HG03469 (cell line): ENCODE measurements around the gene CLEC4C.

Source experiments
- ATAC-seq: cut with Tn5 transposase; IDR thresholded peaks from one replicate; pipeline ENCODE4 v1.9.1; 2021; ENCODE audit warnings: mild to moderate bottlenecking, moderate library complexity, moderate number of reproducible peaks; ENCODE audit not compliant: unreplicated experiment

The CLEC4C gene

DNA sequence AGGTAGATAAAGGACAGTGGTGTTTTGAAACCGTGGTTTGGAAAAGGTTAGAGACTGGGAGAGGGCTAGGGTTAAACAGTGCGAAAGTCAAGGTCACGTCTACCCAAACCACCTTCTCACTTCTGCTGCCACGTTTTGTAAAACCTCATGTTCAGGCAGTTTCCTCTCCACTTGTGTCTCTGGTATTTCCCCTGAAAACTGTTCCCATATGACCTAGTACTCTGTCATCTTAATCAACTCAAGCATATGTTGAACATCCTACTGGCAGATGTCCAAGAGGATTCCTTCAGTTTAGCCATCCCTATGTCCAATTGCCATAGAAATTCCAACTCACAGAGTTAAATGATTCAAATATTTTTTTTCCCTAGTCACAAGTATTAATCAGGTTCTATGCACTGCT, 17.4 kb downstream of the CLEC4C start:
- no peak for ATAC-seq

DNA sequence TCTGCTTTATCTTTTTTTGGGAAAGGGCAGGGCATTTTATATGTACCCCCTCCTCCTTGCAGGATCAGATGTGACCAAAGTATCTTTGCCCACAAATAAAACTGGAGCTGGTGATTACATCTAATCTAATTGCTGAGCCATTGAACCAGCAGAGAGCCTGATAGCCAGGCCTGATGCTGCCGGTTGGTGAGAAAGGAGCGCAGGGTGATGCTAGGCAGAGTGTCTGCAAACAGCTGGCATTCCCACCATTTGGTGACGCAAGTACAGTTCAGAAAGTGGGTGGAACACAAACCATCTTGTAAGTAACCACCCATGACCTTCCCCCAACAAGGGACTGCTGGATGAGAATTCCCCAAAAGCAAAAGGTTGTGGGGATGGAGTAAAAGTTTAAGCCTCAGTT, 23.2 kb downstream of the CLEC4C start:
- ATAC-seq: no peak

DNA sequence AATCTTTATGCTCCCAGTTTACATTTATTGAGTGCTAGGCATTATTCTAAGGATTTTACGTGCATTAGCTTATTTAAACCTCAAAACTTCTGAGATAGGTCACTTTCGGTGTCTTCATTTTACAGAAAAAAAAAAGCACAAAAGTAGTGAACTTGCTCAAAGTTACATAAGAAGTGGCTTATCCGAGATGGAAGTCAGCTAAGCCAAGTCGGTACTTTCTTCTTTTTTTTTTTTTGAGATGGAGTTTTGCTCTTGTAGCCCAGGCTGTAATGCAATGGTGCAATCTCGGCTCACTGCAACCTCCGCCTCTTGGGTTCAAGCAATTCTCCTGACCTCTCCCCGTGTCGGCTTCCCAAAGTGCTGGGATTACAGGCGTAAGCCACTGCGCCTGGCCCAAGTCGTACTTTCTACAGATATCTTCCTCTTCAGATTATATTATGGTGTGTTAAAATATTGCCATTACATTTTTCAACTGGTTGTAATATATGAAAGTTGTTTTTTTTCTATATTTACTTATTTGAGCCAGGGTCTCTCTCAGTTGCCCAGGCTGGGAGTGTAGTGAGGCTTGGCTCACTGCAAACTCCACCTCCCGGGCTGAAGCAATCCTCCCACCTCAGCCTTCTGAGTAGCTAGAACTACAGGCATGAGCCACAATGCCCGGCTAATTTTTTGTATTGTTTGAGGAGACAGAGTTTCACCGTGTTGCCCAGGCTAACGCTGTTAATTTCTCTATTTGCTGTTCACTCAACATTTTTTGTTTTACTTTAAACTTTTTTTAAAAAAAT, 27.0 kb downstream of the CLEC4C start:
- ATAC-seq: no peak

DNA sequence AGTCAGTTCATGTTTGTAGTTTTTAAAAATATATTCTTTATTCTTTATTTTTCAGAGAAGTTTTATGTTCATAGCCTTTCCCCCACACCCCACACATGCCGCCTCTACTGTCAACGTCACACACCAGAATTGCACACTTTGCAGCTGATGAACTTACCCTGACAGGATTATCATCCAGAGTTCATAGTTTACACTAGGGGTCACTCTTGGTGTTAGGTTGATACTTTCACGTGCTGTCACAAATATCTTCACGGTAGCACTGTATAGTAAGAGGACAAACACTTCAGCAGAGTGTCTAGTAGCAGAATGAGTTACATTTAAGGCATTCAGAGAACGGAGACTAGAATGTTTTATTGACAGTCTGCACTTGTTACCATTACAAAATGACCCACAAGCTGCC, 30.8 kb downstream of the CLEC4C start:
- no peak for ATAC-seq

DNA sequence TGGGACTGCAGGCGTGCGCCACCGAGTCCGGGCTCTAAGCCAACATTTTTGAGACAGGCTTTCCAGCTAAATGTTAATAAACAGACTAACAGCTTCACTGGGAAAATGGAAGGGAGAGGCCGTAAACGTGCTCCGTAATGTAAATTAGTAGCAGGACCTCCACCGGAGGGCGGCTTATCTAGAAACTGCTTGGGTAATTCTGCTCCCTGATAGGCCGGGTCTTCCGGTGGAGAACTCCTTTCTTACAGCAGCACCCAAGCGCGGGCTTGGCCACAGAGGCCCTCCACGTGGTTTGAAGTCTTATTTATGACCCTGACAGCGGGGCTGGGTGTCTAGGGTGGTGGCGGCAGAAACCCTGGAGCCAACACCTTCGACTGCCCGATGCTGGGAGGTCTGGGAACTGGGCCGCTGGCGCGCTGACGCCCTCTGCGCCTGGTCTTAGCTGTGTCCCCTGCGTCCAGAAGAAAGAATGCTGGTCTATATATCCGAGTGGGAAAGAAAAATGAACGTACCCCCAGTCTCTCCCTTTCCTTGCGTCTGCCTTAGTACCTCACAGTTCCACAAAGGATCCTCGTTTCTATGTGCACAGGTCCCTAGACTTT, 34.2 kb downstream of the CLEC4C start:
- ATAC-seq: no peak

DNA sequence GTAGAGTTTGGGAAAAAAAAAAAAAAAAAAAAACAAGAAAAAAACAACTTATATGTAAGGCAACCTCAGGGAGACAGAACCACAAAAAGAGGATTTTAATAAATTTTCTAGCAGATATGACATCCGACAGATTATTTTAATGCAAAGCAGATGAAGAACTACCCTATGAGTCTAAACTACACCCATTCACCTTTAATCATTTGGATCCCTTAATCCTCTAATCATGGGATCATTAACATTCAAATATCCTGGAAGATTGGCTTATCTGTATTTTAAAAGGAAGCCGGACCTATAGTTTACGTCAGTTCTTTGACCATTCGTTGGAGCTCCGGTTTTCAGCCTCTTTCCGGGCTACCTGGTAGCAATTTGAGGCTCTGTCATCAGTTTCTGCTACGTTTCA, 36.0 kb downstream of the CLEC4C start, which contains the start of gene DPPA3:
Gene DPPA3, plus strand, starts transcription at position 301 of the 400 bp plus-strand sequence. CDS start 138 bp downstream, outside the sequence.
- ATAC-seq: no peak

DNA sequence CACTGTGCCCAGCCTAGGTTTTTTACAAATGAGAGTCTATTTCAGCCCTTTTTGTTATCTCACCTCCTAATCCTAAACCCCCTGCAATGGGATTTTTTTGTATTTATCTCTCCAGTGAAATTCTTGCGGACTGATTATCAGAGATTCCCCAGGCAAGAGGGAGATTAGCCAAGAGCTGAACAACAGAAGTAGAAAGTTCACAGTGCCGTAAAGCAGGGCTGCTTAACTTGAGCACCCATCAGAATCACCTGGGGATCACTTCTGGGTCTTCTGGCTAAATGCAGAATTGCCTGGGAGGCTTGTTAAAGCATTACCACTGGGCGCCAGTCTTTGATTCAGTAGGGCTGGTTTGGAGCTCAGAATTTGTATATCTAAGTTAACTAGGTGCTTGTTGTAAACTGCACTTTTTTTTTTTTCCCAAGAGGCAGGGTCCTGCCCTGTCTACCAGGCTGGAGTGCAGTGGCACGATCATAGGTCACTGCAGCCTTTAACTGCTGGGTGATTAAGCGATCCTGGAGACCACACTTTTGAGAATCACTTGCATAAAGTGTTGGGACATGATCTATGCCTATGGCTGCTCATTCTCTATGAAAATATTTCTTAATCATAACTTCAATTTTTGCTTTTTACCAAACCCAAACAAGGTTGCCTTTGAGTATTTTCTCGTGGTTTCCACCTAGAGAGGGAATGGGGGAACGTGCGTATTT, 37.1 kb downstream of the CLEC4C start:
- ATAC-seq: no peak

DNA sequence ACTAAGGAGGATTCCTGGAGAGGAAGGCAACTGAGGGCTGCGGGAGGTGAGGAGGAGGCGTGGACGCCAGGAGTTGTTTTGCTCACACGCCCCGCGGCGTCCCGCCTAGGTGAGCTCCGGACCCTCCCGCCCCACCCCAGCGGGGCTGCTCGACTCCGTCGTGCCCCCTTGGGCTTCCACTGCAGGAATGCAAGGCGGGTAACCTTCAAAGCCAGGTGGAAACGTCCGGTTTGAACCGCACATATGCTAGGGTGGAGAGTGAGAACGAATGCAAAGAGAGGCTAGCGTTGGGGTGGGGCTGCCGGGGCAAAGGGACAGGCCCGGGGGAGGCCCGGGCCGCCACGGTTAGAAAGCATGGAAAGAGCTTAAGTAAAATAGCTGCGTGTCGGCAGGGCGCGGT, 41.3 kb downstream of the CLEC4C start:
- ATAC-seq: no peak

DNA sequence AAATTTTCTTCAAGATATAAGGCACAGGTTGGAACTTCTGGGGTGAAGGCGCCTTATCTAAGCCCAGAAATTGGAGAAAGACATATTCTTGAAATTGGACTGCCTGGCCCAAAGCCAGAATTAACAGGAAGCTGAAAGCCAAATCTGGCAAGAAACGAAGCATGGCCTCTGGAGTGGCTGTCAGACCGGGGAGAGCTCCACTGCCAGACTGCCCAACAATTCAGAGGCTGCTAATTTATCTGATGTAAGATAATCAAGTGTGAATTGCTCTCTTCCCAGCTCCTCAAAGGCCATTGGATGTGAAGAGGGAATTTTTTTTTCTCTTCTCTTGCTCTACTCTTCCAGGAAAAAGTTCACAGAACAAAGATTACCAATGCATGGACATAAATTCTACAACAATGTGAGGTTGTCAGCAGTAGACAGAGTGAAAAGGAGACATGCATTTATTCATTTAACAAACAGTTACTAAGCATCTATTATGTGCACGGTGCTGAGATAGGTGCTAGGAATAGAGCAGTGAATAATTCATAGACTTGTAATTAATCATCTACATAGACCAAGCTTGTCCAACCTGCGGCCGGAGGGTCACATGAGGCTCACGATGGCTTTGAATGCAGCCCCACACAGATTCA, 51.5 kb downstream of the CLEC4C start, which contains the start of gene GDF3:
Gene GDF3, minus strand, starts transcription at position 210 of the 632 bp plus-strand sequence. Its CDS starts 47 bp downstream, at position 163.
- no peak for ATAC-seq

DNA sequence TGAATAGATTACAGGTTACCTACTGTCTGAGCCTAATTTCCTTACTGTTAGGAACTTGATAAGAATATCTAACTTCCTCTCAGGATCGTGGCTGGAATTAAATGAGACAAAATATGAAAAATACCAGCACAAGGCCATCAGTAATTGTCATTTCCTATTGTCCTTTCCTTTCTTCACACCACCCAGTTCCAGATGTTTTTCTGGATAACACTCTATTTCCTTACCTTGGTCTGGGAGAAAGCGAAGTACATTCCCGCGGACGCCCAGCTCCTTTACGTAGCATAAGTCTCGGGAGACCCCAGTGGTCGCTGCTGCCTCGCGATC, 52.0 kb downstream of the CLEC4C start:
- no peak for ATAC-seq

DNA sequence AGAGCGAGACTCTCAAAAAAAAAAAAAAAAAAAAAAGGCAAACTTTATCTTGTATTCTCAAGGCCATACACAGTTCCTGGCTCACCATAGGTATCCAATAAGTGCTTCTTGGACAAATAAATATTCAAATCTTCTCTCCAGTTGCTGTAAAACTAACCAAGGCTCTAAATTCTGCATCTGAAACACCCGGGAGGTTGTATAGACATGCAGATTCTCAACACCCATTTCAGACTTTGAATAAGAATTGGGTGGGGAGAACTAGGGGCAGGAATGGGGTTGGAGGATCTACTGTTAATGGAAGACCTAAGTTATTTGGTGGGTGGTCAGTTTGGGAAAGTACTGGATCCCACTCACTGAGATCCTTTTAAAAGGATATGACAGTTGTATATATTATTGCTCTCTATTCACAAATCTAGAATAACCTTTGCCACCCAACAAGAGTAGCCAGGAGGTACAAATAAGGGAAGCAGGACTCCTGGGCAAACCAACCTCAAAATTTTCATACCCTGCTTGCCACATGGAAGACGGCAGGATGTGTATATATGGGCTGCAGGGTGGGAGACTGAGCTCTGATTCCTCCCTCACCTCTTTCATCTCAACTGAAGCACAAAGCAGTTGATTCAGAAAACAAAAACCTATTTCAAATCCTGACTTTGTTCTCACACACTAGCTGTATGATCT, 52.5 kb downstream of the CLEC4C start:
- no peak for ATAC-seq

DNA sequence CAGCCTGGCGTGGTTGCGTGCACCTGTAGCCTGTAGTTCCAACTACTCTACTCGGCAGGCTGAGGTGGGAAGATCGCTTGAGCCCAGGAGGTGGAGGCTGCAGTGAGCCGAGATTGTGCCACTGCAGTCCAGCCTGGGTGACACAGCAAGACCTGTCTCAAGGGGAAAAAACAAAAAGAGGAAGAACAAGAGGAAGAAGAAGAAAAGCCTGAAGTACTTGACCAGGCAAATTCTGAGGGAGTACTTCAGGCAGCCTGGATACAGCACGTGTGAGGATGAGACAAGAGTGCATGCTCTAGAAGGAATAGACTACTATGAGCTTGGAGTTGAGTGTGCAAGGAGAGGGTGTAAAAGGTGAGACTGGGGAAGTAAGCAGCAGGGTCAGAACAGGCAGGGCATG, 53.4 kb downstream of the CLEC4C start:
- no peak for ATAC-seq

DNA sequence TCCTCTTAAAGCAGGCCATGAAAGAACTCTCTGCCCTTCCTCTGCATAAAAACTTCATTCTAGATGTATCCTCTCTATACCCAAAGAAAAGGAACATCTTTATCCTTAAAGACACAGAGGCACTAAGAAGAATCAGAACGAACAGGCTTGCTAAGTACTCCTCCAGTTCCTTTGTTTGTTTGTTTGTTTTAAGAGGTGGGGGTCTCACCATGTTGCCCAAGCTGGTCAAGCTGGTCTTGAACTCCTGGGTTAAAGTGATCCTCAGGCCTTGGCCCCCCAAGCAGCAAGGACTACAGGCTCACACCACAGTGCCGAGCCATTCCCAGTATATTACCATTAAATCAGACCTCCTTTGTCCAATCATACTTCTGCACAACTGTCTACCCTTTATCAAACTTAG, 65.6 kb downstream of the CLEC4C start:
- ATAC-seq: no peak
